HG03460 (cell line): ENCODE data around the gene CDH2.

Source experiments
- ATAC-seq: cut with Tn5 transposase; IDR thresholded peaks from one replicate; pipeline ENCODE4 v1.9.1; 2021; ENCODE audit not compliant: unreplicated experiment

Gene CDH2

DNA sequence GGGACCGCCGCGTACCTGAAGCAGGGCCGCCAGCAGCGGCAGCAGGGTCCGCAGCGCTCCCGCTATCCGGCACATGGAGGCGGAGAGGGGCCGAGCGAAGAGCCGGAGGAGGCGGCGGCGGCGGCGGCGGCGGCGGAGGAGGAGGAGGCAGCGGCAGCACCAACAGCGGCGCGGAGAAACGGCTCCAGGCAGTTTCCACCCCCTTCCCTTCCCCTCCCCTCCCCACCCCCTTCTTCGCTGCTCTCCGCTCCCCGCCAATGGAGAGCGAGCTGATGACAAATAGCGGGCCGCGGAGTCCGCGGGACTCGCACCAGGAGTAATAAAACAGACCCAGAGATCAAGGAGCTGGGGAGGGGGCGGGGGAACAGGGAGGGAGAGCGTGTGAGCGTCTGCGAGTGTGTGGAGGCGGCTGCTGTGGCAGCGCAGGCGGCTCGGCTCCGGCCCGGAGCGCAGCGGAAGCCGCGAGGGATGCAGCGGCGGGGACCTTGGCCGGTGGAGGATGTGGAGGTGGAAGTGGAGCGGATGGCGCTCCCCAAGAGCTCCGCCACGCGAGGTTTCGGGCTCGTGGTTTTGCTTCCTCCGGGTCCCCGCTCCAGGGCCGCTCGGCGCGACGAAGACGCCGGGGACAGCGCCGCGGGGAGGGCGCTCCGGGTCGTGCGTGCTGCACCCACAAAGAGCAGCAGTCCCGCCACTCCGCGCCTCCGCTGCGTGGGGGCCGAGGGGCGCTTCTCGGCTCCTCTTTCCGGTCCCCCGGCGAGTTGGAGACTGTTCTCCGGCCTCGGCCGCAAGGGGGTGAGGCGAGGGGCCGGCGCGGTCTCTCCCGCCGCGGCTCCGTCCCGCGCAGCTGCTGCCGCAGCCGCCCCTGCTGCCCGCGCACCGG, at the start of gene CDH2:
Gene CDH2, minus strand, starts transcription at position 183 of the 880 bp plus-strand sequence. Its CDS starts 108 bp downstream, at position 75.
- ATAC-seq = no peak

GRCh38 chr18:28212060-28212459, 35.1 kb upstream of the CDH2 start:
- no peak for ATAC-seq

DNA sequence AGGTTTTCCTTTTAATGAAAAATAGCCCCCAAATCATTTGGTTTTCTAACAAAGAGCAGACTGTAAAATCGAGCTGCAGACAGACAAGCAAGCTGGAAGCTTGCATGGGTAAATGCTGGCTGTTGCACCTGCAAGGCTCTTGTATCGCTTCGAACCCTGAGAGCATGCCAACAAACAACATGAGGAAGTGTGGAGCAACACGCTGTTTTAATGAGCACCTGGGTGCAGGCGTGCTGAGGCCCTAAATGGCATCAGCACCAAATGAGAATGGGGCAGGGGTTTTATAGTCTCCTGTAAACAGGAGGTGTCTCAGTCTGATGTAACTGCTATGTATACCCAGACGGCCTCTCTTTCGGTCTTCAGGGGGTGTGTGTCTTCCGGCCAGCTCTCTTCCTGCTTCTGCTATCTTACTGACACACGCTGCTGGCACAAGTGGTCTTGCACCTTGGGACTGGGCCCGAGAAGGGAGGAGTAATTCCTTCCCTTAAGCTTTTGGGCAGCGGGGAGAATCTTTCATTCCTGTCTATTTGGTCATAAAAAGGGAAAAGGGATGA, 31.9 kb upstream of the CDH2 start:
- no peak for ATAC-seq

DNA sequence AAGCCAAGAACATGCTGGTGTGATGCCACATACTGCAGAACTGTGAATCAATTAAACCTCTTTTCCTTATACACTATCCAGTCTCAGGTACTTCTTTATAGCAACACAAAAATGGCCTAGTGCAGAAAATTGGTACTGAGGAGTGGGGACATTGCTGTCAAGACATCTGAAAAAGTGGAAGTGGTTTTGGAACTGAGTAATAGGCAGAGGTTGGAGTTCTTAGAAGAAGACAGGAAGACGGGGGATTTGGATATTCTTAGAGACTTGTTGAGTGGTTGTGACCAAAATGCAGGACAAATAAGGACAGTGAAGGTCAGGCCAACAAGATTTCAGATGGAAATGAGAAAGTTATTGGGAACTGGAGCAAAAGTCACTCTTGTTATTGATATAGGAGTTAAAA, 31.3 kb upstream of the CDH2 start:
- ATAC-seq = no peak

DNA sequence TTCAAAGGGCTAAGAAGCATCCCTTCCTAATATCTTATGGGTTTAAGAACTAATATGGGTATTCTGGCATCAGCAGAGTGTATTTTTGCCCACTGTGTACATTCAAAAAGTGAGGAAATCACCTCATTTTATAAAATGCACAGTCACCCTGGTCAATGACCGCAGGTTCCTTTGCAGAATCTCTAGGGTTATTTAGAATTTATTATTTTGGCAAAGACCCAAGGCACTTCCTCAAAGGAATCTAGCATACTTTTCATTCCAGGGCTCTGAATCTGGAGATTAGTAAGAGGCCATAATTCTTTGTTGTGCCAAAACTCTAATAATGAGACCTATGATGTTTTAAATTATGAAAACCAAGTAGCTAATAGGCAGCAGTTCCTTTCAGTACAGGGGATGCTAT, 27.2 kb upstream of the CDH2 start:
- ATAC-seq = no peak

GRCh38 chr18:28201056-28201455, 24.1 kb upstream of the CDH2 start:
- no peak for ATAC-seq

DNA sequence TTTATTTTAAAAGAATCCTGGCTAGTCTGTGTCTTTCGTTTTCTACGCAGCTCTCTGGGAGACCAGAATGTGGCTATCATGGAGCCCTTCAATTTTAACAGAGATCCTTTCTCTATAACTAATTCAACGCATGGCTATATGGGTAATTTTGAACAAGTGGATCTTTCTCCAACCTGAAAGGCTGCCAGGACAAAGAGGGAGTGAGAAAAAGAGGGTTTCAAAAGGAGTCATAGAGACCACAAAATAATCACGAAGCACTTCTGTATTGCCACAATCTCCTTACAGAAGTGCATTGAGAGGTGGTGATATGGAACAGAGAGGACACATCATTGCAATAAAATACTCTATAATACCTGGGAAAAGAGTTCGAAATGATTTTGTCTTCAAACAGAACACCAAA, 21.7 kb upstream of the CDH2 start:
- no peak for ATAC-seq

GRCh38 chr18:28193177-28193778, 16.3 kb upstream of the CDH2 start:
- ATAC-seq = no peak

DNA sequence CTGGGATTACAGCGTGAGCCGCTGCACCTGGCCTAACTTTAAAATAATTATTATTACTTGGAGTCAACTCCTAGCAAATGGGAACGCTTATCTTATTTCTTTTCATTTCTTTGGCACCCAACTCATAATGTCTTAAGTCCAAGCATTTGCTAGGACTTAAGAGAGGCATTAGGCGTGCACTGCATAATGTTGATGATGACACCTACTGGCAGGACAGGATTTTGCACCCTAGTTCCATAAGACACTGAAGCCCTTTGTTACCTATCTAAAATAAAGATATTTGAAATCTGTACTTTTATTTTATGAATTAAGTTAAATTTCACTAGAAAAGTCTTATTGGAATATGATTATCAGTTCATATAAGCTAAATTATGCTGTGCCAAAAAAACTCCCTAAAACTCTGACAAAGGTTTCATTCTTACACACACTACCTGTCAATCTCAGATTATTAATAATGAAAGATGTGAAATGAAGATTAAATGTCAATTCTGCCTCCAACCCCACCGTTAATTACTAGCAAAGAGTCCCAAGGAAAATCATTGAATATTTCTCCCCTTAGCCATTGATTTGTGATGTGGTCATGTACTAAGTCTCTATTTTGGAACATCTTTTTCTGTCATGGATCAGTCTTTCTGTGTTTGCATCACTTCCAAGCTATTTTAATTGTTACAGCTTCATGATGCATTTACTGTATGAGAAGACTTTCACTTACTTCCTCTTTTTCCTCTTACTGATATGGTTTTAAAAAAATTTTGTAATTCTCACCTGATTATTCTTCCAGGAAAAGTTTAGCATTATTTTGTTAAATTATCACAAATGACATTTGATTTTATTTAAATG, 12.7 kb upstream of the CDH2 start:
- no peak for ATAC-seq

- no peak for ATAC-seq
Observed at GRCh38 chr18:28185121-28185520, 8.2 kb upstream of the CDH2 start.

DNA sequence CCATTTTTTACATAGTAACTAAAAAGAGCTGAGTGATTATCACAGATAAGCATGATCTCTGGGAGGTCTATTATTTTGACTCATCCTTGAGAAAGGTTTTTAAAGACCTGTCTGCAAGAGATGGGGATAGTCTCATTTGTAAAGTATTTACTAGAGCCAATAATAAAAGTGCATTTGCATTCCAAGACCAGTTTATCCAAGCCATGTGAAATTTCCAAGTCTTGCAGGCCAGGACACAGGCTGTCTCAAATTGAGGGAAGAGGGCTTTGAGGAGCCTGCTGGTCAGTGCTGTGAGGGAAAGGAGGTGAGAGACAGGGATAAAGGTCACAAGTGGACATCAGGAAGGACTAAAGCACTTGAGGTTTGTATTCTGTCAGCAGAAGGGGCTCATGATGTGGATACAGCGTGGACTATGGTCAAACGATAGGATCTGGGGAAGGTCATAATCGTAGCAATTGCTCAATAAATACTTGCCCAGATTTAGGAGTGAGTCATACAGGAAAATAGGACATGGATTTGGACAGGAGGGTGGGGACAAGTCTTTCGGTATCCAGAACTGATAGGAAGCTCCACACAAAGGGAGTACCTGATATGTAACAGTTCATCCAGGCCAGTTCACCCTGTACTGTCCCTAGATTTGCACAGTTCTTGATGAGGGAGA, 6.6 kb upstream of the CDH2 start:
- ATAC-seq = no peak

- ATAC-seq = no peak
Observed at GRCh38 chr18:28181616-28182015, 4.7 kb upstream of the CDH2 start.

DNA sequence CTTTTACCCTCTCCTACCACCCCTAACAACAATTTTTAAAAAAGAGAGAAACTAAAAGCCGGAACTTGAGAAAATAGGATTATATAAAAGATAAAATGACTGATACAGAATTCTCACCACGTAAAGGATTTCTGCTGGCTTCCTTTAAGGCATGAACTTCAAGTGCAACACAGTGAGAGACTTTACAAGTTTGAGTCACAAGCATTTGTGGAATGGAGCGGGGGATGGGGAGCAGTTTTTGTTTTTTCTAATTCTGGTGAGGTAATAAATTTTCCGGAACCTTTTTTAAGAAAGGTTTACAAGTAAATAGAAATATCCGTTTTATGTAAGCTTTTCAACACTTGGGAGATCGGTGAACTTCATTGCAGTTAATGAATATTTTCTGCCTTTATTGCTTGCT, 1.8 kb upstream of the CDH2 start:
- no peak for ATAC-seq

DNA sequence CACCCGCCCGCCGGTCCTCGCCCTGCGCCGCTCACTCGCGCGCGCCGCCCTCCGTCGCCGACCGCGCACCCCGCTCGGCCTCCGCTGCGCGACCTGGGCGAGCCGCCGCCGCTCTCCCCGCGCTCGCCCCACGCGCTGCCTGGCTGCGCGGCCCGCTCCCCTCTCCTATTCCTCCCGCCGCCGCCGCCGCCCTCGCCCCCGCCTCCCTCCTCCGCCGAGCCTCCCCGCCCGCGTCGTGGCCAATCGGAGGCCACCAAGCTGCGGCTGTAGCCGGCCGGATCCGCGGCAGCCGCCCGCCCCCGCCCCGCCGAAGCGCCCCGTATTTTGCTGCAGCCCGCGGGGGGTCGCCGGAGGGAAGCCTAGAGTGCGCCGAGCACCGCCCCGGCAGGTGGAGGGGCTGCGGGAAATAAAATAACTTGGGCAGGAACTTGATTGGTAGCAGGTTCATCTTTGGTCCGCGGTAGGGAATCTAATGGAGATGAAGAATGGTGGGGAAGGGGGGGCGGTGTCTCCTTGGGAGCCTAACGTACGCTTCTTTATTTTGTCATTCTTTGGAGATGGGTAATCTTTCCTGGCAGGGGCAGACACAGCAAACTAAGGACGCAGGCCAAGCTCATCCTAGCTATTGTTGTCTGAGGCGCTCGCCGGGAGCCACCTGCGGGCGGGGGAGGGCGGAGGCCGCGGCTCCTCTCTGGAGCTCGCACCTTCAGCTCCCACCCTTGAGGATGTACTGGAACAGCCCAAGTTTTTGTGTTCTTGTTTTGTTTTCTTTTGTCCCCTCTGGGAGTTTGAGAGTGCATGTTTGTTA, 1.1 kb upstream of the CDH2 start:
- ATAC-seq = no peak

- ATAC-seq = no peak
Observed at GRCh38 chr18:28176698-28176947, 307 bp downstream of the CDH2 start.

DNA sequence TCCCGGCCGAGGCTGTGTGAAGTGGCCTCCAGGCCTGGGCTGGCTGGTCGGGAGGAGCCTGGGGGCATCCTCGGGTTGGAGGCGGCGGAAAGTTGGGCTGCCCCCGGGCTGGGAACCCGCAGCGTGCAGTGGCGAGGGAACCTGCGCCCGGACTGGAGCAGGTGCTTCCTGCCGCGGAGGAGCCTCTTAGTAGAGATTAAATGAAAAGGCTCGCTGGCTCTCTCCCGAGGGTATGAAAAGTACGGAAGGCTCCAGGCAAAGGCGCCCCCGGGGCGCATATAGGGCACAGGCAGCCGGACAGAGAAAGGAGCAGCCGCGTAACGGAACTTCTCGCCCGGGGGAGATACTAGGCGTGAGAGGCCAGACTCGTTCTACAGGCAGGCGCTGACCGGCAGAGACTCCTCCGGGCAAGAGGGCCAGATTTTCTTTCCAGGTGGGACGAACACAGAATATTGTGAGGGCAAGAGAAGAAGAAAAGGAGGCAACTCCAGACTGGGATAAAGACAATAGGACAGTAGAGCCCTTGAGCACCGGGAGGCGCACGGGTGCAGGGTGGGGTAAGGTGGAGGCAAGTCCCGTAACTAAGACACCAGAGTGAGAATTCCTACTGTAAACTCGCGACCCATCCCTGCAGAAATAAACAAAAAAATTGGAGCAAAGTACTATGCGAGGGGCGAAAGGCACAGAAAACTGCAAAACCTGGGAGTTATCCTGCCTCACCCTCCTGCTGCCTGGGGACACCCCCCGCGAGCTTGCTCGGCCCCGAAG, 816 bp downstream of the CDH2 start:
- ATAC-seq = no peak

- no peak for ATAC-seq
Observed at GRCh38 chr18:28175150-28175929, 1.6 kb downstream of the CDH2 start.

DNA sequence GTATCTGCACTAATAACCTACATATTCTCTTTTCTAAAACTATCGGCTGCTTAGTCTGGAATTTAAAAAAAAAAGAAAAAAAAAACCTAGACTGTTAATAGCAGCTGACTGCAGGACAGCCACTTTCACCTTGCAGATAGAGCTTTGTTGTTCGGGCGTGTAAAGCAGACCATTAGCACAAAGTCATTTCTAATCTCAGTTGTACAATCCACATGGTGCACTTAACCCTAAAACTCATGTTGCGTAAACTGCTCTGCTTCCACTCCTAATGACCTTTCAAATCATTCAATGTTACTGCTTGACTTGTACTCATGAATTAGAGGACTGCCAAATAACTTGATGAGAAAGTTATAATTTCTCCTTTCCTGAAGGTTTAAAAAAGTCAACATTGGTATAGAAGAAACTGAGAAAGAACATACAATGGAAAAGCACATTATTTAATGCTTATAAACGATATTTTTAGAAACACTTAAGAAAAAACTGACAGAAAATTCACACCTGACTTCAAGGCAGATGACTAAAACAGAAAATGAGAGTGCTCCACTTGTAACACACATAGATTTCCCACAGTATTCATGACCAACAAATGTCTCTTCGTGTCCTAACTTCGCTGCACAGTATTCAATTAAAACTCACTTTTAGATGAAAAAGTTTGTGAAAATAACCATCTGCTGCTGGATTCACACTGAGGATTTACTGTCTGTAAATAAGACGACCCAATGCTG, 2.6 kb downstream of the CDH2 start:
- no peak for ATAC-seq
